Immature natural killer cell (primary cell): ENCODE results near the gene C1GALT1C1L. TPM values are rescaled to one million over a fixed set of nuclear protein-coding genes. Genes with fewer than 3 reads are reported as not detected.

Source experiments
- DNase-seq, 3 donors: peaks; one replicate each; pipeline ENCODE4 v3.0.0; 2022; ENCODE audit warnings: mixed read lengths in 1 of 3
- H3K27ac Mint-ChIP-seq, 6 donors: one replicate each; pipeline ENCODE4 v1.8.0; 2020; ENCODE audit warnings: mixed read lengths in 6 of 6, mild to moderate bottlenecking in 5 of 6, inconsistent platforms in 4 of 6, moderate library complexity in 3 of 6
- H3K27me3 Mint-ChIP-seq, 3 donors: one replicate each; pipeline ENCODE4 v1.8.0; 2020 to 2021; ENCODE audit warnings: low read depth in 3 of 3, mild to moderate bottlenecking in 3 of 3, mixed read lengths in 3 of 3, moderate library complexity in 3 of 3, inconsistent platforms in 1 of 3
- H3K36me3 Mint-ChIP-seq, 3 donors: one replicate each; pipeline ENCODE4 v1.8.0; 2020; ENCODE audit warnings: mixed read lengths in 3 of 3, inconsistent platforms in 2 of 3, mild to moderate bottlenecking in 2 of 3
- H3K4me1 Mint-ChIP-seq, 2 donors: one replicate each; pipeline ENCODE4 v1.8.0; 2020; ENCODE audit warnings: inconsistent platforms in 2 of 2, mild to moderate bottlenecking in 2 of 2, mixed read lengths in 2 of 2, moderate library complexity in 1 of 2
- H3K4me3 Mint-ChIP-seq, 5 donors: one replicate each; pipeline ENCODE4 v1.8.0; 2020; ENCODE audit warnings: mild to moderate bottlenecking in 5 of 5, mixed read lengths in 5 of 5, inconsistent platforms in 3 of 5, moderate library complexity in 3 of 5
- H3K9me3 Mint-ChIP-seq, 6 donors: one replicate each; pipeline ENCODE4 v1.8.0; 2020; ENCODE audit warnings: mild to moderate bottlenecking in 6 of 6, mixed read lengths in 6 of 6, inconsistent platforms in 4 of 6, moderate library complexity in 3 of 6
- polyA plus RNA-seq, 3 donors: library from polyadenylated mRNA; unstranded; fragments of 300-500 nt; fragmentation: Illumina TruSeq; gene quantifications; one replicate each; pipeline ENCODE4 v1.2.3, GENCODE V29; 2021

The C1GALT1C1L gene
- polyA plus RNA-seq, result not detected

- Mint-ChIP-seq H3K27me3 (peaks cover 2 to 8% (median 7%) of the 10 kb centered on the region in 3 donors), H3K4me3 (peak within 1 kb of the TSS; percentile 1 to 52 (median 26)), H3K9me3 (peaks cover 0 to 6% (median 0%) of the 10 kb centered on the region in 6 donors), H3K4me1 (peaks cover 1 to 7% of the 10 kb centered on the region in 2 donors), H3K36me3 (no peaks in the 10 kb centered on the region), H3K27ac (no peak within 1 kb of the TSS)
- no peak for DNase-seq
These were observed at the start of gene C1GALT1C1L for GRCh38 chr2:43676322-43677050. Gene C1GALT1C1L, minus strand, starts transcription at chr2:43676429. Its CDS starts 107 bp downstream, at chr2:43676322.

- H3K9me3 Mint-ChIP-seq, result no peaks in the 10 kb centered on the region
- H3K4me3 Mint-ChIP-seq, result no peak overlapping the region
- DNase-seq, result no peak
- no peak overlapping the region for H3K27ac Mint-ChIP-seq
- peaks cover 2 to 5% (median 4%) of the 10 kb centered on the region in 3 donors for H3K27me3 Mint-ChIP-seq
- H3K4me1 Mint-ChIP-seq, result no peaks in the 10 kb centered on the region
- H3K36me3 Mint-ChIP-seq, result no peaks in the 10 kb centered on the region
These were observed 49.5 kb upstream of the C1GALT1C1L start for GRCh38 chr2:43725711-43726246.

GRCh38 chr2:43724728-43725526 is 48.7 kb upstream of the C1GALT1C1L start:
- no peak for DNase-seq
- Mint-ChIP-seq H3K36me3 (no peaks in the 10 kb centered on the region), H3K9me3 (no peaks in the 10 kb centered on the region), H3K27me3 (peaks cover 2 to 6% (median 5%) of the 10 kb centered on the region in 3 donors), H3K27ac (no peak overlapping the region), H3K4me1 (no peaks in the 10 kb centered on the region), H3K4me3 (no peak overlapping the region)

GRCh38 chr2:43718530-43719124 is 42.4 kb upstream of the C1GALT1C1L start:
- DNase-seq, result no peak
- peaks cover 4 to 7% (median 7%) of the 10 kb centered on the region in 3 donors for H3K27me3 Mint-ChIP-seq
- H3K4me1 Mint-ChIP-seq, result no peaks in the 10 kb centered on the region
- H3K4me3 Mint-ChIP-seq, result no peak overlapping the region
- no peaks in the 10 kb centered on the region for H3K9me3 Mint-ChIP-seq
- no peak overlapping the region for H3K27ac Mint-ChIP-seq
- H3K36me3 Mint-ChIP-seq, result no peaks in the 10 kb centered on the region

- no peak overlapping the region for H3K27ac Mint-ChIP-seq
These were observed 41.1 kb upstream of the C1GALT1C1L start for GRCh38 chr2:43717322-43717721.

GRCh38 chr2:43715300-43716098 is 39.3 kb upstream of the C1GALT1C1L start:
- no peak overlapping the region for H3K27ac Mint-ChIP-seq
- no peaks in the 10 kb centered on the region for H3K4me1 Mint-ChIP-seq
- DNase-seq, result no peak
- no peaks in the 10 kb centered on the region for H3K36me3 Mint-ChIP-seq
- H3K9me3 Mint-ChIP-seq, result no peaks in the 10 kb centered on the region
- H3K27me3 Mint-ChIP-seq, result peaks cover 4 to 9% (median 7%) of the 10 kb centered on the region in 3 donors
- H3K4me3 Mint-ChIP-seq, result no peak overlapping the region

More at GRCh38 chr2:43717322-43717721, 41.1 kb upstream of the C1GALT1C1L start:
- DNase-seq, result no peak
- Mint-ChIP-seq H3K4me1 (no peaks in the 10 kb centered on the region), H3K4me3 (no peak overlapping the region), H3K27me3 (peaks cover 6 to 7% (median 7%) of the 10 kb centered on the region in 3 donors), H3K36me3 (no peaks in the 10 kb centered on the region), H3K9me3 (no peaks in the 10 kb centered on the region)

GRCh38 chr2:43714164-43714563 is 37.9 kb upstream of the C1GALT1C1L start:
- H3K4me3 Mint-ChIP-seq, result no peak overlapping the region
- peaks cover 6 to 9% (median 7%) of the 10 kb centered on the region in 3 donors for H3K27me3 Mint-ChIP-seq
- H3K9me3 Mint-ChIP-seq, result no peaks in the 10 kb centered on the region
- no peaks in the 10 kb centered on the region for H3K36me3 Mint-ChIP-seq
- H3K27ac Mint-ChIP-seq, result no peak overlapping the region
- DNase-seq, result no peak
- H3K4me1 Mint-ChIP-seq, result no peaks in the 10 kb centered on the region

- peaks cover 6 to 16% (median 13%) of the 10 kb centered on the region in 3 donors for H3K27me3 Mint-ChIP-seq
- no peaks in the 10 kb centered on the region for H3K9me3 Mint-ChIP-seq
- H3K4me1 Mint-ChIP-seq, result no peaks in the 10 kb centered on the region
- no peaks in the 10 kb centered on the region for H3K36me3 Mint-ChIP-seq
- no peak for DNase-seq
- no peak overlapping the region for H3K4me3 Mint-ChIP-seq
- H3K27ac Mint-ChIP-seq, result no peak overlapping the region
These were observed 34.6 kb upstream of the C1GALT1C1L start for GRCh38 chr2:43710866-43711265.

- no peak for DNase-seq
- Mint-ChIP-seq H3K27ac (no peak overlapping the region), H3K4me1 (no peaks in the 10 kb centered on the region), H3K9me3 (no peaks in the 10 kb centered on the region), H3K36me3 (no peaks in the 10 kb centered on the region), H3K27me3 (peaks cover 3 to 16% (median 9%) of the 10 kb centered on the region in 3 donors), H3K4me3 (no peak overlapping the region)
These were observed 32.7 kb upstream of the C1GALT1C1L start for GRCh38 chr2:43708891-43709290.

GRCh38 chr2:43708178-43708577 is 31.9 kb upstream of the C1GALT1C1L start:
- no peak for DNase-seq
- Mint-ChIP-seq H3K27ac (no peak overlapping the region), H3K4me3 (no peak overlapping the region), H3K27me3 (peaks cover 3 to 16% (median 9%) of the 10 kb centered on the region in 3 donors), H3K4me1 (no peaks in the 10 kb centered on the region), H3K9me3 (no peaks in the 10 kb centered on the region), H3K36me3 (no peaks in the 10 kb centered on the region)

GRCh38 chr2:43707255-43708015 is 31.2 kb upstream of the C1GALT1C1L start:
- Mint-ChIP-seq H3K36me3 (no peaks in the 10 kb centered on the region), H3K4me3 (no peak overlapping the region), H3K27ac (no peak overlapping the region), H3K27me3 (peaks cover 2 to 21% (median 14%) of the 10 kb centered on the region in 3 donors), H3K9me3 (no peaks in the 10 kb centered on the region), H3K4me1 (no peaks in the 10 kb centered on the region)
- DNase-seq, result no peak

- Mint-ChIP-seq H3K27me3 (peaks cover 0 to 17% (median 11%) of the 10 kb centered on the region in 3 donors), H3K36me3 (no peaks in the 10 kb centered on the region), H3K4me3 (no peak overlapping the region), H3K4me1 (no peaks in the 10 kb centered on the region), H3K27ac (no peak overlapping the region), H3K9me3 (no peaks in the 10 kb centered on the region)
- DNase-seq, result no peak
These were observed 24.9 kb upstream of the C1GALT1C1L start for GRCh38 chr2:43701111-43701510.
